ENCODE results near the gene SKA2.

- TF ChIP-seq, protein P1, sequence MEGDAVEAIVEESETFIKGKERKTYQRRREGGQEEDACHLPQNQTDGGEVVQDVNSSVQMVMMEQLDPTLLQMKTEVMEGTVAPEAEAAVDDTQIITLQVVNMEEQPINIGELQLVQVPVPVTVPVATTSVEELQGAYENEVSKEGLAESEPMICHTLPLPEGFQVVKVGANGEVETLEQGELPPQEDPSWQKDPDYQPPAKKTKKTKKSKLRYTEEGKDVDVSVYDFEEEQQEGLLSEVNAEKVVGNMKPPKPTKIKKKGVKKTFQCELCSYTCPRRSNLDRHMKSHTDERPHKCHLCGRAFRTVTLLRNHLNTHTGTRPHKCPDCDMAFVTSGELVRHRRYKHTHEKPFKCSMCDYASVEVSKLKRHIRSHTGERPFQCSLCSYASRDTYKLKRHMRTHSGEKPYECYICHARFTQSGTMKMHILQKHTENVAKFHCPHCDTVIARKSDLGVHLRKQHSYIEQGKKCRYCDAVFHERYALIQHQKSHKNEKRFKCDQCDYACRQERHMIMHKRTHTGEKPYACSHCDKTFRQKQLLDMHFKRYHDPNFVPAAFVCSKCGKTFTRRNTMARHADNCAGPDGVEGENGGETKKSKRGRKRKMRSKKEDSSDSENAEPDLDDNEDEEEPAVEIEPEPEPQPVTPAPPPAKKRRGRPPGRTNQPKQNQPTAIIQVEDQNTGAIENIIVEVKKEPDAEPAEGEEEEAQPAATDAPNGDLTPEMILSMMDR (IDR thresholded peaks at IDR 0.05): no peak
- no peak for TF ChIP-seq POLR2A (IDR thresholded peaks at IDR 0.05)
These were observed 61.2 kb downstream of the SKA2 start for GRCh38 chr17:59093702-59094231.
